Gastrocnemius medialis (tissue), 4 donors: Measurements from ENCODE around the gene USP32. TPM values are rescaled to one million over a fixed set of nuclear protein-coding genes. Genes with fewer than 3 reads are reported as not detected.
"Not testable (repeated sequence)": the region's sequence is repeated elsewhere in the genome, so short reads cannot be mapped to it uniquely, and the experiment has no call there.

Experiments used
- ATAC-seq, 2 donors: fragments of 150-250 bp; one replicate each; pipeline ENCODE4 v1.9.1; 2016
- DNase-seq, 2 donors: peaks; one replicate each; pipeline ENCODE4 v3.0.0-alpha.2; 2019
- H3K27ac ChIP-seq, 4 donors: fragments of 200-600 bp; sonication (generic); 1 replicate in 1 of 4; 2 replicates in 3 of 4; pipeline ENCODE4 v1.5.1; 2016 to 2018; ENCODE audit warnings: mild to moderate bottlenecking in 2 of 4, moderate library complexity in 1 of 4
- H3K27me3 ChIP-seq, 3 donors: fragments of 200-600 bp; sonication (generic) in 2 of 3; 1 replicate in 1 of 3; 2 replicates in 2 of 3; pipeline versions ENCODE4 v1.5.1 to v1.6.0; 2016 to 2019; ENCODE audit warnings: mild to moderate bottlenecking in 1 of 3, moderate library complexity in 1 of 3
- H3K36me3 ChIP-seq, 2 donors: fragments of 200-600 bp; sonication (generic) in 1 of 2; one replicate each; pipeline ENCODE4 v1.5.1; 2017 to 2018
- H3K4me1 ChIP-seq, 2 donors: fragments of 200-600 bp; sonication (generic) in 1 of 2; one replicate each; pipeline ENCODE4 v1.5.1; 2016 to 2017; ENCODE audit warnings: mild to moderate bottlenecking in 2 of 2
- H3K4me3 ChIP-seq, 4 donors: fragments of 200-600 bp; sonication (generic) in 3 of 4; 1 replicate in 1 of 4; 2 replicates in 3 of 4; pipeline ENCODE4 v1.5.1; 2016 to 2019; ENCODE audit warnings: mild to moderate bottlenecking in 2 of 4
- H3K9me3 ChIP-seq, 3 donors: fragments of 200-600 bp; sonication (generic) in 2 of 3; 1 replicate in 1 of 3; 2 replicates in 2 of 3; pipeline ENCODE4 v1.5.1; 2016 to 2019
- POLR2A ChIP-seq, 2 donors: fragments of 450-650 bp; IDR thresholded peaks; one replicate each; pipeline ENCODE4 v1.6.1; 2017; ENCODE audit warnings: antibody characterized with exemption in 2 of 2, mild to moderate bottlenecking in 2 of 2, moderate library complexity in 2 of 2
- in situ Hi-C, 4 donors: fragments of 200-750 bp; cut with MboI; loops; one replicate each; pipeline versions ENCODE4 v1.15.0 to v1.8.0; 2017; ENCODE audit warnings: low sequenced_read_pairs in 4 of 4
- intact Hi-C: fragments of 100-400 bp; cut with DNase I; formaldehyde crosslinking; loops from one replicate; pipeline ENCODE4 v1.15.1; 2023; ENCODE audit warnings: low total_unique reads
- total RNA-seq, 4 donors: library from RNA; depleted of rRNA; stranded (reverse); fragments of >200 nt; gene quantifications; one replicate each; pipeline versions ENCODE4 v1.1.0 to v1.2.3, GENCODE V29; 2016
- TF ChIP-seq, protein P1 (sequence below), 5 experiments: fragments of 450-650 bp in 3 of 5; fragments of 200-600 bp in 2 of 5; sonication (generic) in 2 of 5; IDR thresholded peaks in 4 of 5; conservative IDR thresholded peaks in 1 of 5; 1 replicate in 4 of 5; 2 replicates in 1 of 5; pipeline ENCODE4 v1.5.1; 2016 to 2019; ENCODE audit warnings: antibody characterized with exemption in 5 of 5, mild to moderate bottlenecking in 3 of 5, moderate library complexity in 3 of 5

USP32 gene
- total RNA-seq, 4 donors from 2014 or later, result 44.4 to 83.2 (median 52.5) TPM

GRCh38 chr17:60425626-60426025 lies 33.7 kb upstream of the USP32 start:
- H3K27me3 ChIP-seq, result no peaks in the 10 kb centered on the region
- ATAC-seq (no peak), DNase-seq (no peak)
- in situ Hi-C loops (loop anchor here (25.0 kb wide), 2 partner anchors 288 to 363 kb away; partner anchors contain the start of gene CA4 (in 3 of the 4)), intact Hi-C loops (no loop called here)
- H3K27ac ChIP-seq, result no peak overlapping the region
- peaks cover 4 to 8% of the 10 kb centered on the region in 2 donors for H3K4me1 ChIP-seq
- no peak overlapping the region for H3K4me3 ChIP-seq
- no peaks in the 10 kb centered on the region for H3K9me3 ChIP-seq
- H3K36me3 ChIP-seq, result no peaks in the 10 kb centered on the region
- TF ChIP-seq, protein P1, sequence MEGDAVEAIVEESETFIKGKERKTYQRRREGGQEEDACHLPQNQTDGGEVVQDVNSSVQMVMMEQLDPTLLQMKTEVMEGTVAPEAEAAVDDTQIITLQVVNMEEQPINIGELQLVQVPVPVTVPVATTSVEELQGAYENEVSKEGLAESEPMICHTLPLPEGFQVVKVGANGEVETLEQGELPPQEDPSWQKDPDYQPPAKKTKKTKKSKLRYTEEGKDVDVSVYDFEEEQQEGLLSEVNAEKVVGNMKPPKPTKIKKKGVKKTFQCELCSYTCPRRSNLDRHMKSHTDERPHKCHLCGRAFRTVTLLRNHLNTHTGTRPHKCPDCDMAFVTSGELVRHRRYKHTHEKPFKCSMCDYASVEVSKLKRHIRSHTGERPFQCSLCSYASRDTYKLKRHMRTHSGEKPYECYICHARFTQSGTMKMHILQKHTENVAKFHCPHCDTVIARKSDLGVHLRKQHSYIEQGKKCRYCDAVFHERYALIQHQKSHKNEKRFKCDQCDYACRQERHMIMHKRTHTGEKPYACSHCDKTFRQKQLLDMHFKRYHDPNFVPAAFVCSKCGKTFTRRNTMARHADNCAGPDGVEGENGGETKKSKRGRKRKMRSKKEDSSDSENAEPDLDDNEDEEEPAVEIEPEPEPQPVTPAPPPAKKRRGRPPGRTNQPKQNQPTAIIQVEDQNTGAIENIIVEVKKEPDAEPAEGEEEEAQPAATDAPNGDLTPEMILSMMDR (IDR thresholded peaks at IDR 0.05 in 4 of 5, conservative IDR thresholded peaks at IDR 0.05 in 1 of 5), result no peak
- no peak for TF ChIP-seq POLR2A (IDR thresholded peaks at IDR 0.05)

DNA sequence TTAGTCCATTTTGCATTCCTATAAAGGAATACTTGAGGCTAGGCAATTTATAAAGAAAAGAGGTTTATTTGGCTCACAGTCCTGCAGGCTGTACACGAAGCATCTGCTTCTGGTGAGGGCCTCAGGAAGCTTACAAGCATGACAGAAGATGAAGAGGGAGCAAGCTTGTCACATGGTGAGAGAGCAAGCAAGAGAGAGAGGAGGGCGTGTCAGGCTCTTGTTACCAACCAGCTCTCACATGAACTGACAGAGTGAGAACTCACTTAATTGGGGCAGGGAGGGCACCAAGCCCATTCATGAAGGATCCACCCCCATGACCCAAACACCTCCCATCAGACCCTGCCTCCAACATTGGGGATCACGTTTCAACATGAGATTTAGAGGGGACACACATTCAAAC lies 31.9 kb upstream of the USP32 start:
- TF ChIP-seq, protein P1 (IDR thresholded peaks at IDR 0.05 in 4 of 5, conservative IDR thresholded peaks at IDR 0.05 in 1 of 5), result no peak
- TF ChIP-seq POLR2A (IDR thresholded peaks at IDR 0.05), result no peak
- Histone ChIP-seq H3K4me1 (peaks cover 4 to 8% of the 10 kb centered on the region in 2 donors), H3K27ac (no peak overlapping the region), H3K36me3 (no peaks in the 10 kb centered on the region), H3K4me3 (no peak overlapping the region), H3K27me3 (no peaks in the 10 kb centered on the region), H3K9me3 (no peaks in the 10 kb centered on the region)
- ATAC-seq (no peak), DNase-seq (no peak)
- intact Hi-C loops (no loop called here), in situ Hi-C loops (loop anchor here in 1 of 4 donors (25.0 kb wide), 1 partner anchor 112 kb away; no protein-coding TSS in a partner anchor)

- TF ChIP-seq, protein P1 (IDR thresholded peaks at IDR 0.05 in 4 of 5, conservative IDR thresholded peaks at IDR 0.05 in 1 of 5), result no peak
- TF ChIP-seq POLR2A (IDR thresholded peaks at IDR 0.05), result no peak
- intact Hi-C loops (no loop called here), in situ Hi-C loops (loop anchor here in 1 of 4 donors (25.0 kb wide), 1 partner anchor 110 kb away; no protein-coding TSS in a partner anchor)
- peak within 1 kb of the TSS in 3 of 4 donors; percentile 7 to 44 (median 39) for H3K27ac ChIP-seq
- H3K4me1 ChIP-seq, result peaks cover 4 to 8% of the 10 kb centered on the region in 2 donors
- ATAC-seq (no peak), DNase-seq (no peak)
- H3K36me3 ChIP-seq, result no peaks in the 10 kb centered on the region
- H3K27me3 ChIP-seq, result no peaks in the 10 kb centered on the region
- peak within 1 kb of the TSS; percentile 53 to 68 (median 59) for H3K4me3 ChIP-seq
- H3K9me3 ChIP-seq, result no peaks in the 10 kb centered on the region
Observed at GRCh38 chr17:60422162-60422665, 30.3 kb upstream of the USP32 start, which contains the start of gene CHCT1. TSS of gene CHCT1 (plus strand) at chr17:60422489. CDS start at chr17:60422593, 104 bp downstream.

DNA sequence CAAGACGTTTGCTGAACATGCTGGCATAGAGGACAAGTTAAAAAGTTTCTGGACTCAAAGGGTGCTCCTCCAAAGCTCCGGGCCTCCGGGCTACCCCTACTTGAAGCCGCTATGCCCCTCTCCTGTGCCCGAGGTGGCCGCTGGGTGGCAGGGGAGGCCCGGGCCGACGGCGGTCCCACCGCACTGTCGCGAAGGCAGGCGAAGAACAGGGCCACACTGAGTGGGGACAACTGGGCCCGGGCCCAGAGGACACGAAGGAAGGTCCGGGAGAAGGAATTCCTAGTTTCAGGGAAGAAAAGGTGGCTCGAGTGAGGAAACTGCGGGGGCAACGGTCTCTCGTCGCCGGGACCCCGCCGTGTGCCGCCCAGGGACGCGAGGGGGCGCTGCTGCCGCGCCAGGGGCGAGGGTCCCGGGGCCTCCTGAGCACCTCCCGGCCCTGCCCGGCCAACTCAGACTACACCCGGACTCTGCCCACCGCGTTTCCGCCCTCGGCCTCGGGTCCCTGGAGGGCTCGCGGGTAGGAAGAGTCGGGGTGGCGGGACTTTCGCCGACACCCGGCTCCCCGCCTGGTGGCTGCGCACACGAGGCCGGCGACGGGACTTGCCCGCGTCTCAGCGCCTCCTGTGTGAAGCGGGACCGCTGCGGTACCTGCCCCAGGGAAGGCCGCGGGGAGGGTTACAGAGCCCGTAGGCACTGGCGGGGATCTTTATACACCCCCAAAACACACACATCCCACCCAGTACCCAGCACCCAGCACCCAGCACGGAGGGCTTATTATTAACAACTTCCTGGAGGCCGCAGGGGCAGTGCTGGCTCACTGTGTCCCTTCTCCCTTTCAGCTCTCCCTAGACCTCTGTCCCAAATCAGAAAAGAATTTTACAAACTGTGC lies 29.6 kb upstream of the USP32 start:
- peak; percentile 37 to 64 for DNase-seq
- Histone ChIP-seq H3K27me3 (no peaks in the 10 kb centered on the region), H3K4me3 (peak overlapping the region; percentile 53 to 68 (median 59)), H3K27ac (peak overlapping the region in 3 of 4 donors; percentile 7 to 44 (median 39)), H3K4me1 (peaks cover 4 to 8% of the 10 kb centered on the region in 2 donors), H3K36me3 (no peaks in the 10 kb centered on the region), H3K9me3 (no peaks in the 10 kb centered on the region)
- in situ Hi-C loops (loop anchor here in 1 of 4 donors (25.0 kb wide), 1 partner anchor 109 kb away; no protein-coding TSS in a partner anchor), intact Hi-C loops (loop anchor here (2.0 kb wide), 1 partner anchor 13 kb away; no protein-coding TSS in a partner anchor)
- TF ChIP-seq POLR2A (IDR thresholded peaks at IDR 0.05), result no peak
- TF ChIP-seq, protein P1 (IDR thresholded peaks at IDR 0.05 in 4 of 5, conservative IDR thresholded peaks at IDR 0.05 in 1 of 5), result peak; percentile 87 to 96 (median 94)
- peak; percentile 89 to 95 for ATAC-seq

DNA sequence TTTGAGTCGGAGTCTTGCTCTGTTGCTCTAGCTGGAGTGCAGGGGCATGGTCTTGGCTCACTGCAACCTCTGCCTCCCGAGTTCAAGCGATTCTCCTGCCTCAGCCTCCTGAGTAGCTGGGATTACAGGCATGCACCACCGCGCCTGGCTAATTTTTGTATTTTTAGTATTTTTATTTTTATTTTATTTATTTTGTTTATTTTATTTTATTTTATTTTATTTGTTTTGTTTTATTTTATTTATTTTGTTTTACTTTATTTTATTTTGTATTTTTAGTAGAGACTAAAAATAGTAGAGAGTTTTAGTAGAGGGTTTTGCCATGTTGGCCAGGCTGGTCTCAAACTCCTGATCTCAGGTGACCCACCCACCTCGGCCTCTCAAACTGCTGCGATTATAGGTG lies 27.9 kb upstream of the USP32 start:
- in situ Hi-C loops, result loop anchor here in 1 of 4 donors (25.0 kb wide), 1 partner anchor 108 kb away; no protein-coding TSS in a partner anchor
- H3K4me1 ChIP-seq, H3K4me3 ChIP-seq, DNase-seq, H3K27me3 ChIP-seq, H3K9me3 ChIP-seq, H3K27ac ChIP-seq, ATAC-seq, H3K36me3 ChIP-seq: not testable (repeated sequence)
- intact Hi-C loops, result loop anchor here (2.0 kb wide), 1 partner anchor 15 kb away; no protein-coding TSS in a partner anchor

GRCh38 chr17:60419003-60419402 lies 27.1 kb upstream of the USP32 start:
- H3K27ac ChIP-seq, H3K36me3 ChIP-seq, ATAC-seq, DNase-seq, H3K27me3 ChIP-seq, H3K9me3 ChIP-seq, H3K4me3 ChIP-seq, intact Hi-C loops, H3K4me1 ChIP-seq: not testable (repeated sequence)
- in situ Hi-C loops, result loop anchor here in 1 of 4 donors (25.0 kb wide), 1 partner anchor 107 kb away; no protein-coding TSS in a partner anchor
